Tibial nerve (tissue), 4 donors: ENCODE results near the gene RPS25. TPM values are rescaled to one million over a fixed set of nuclear protein-coding genes. Genes with fewer than 3 reads are reported as not detected.
"Not testable (repeated sequence)": the region's sequence is repeated elsewhere in the genome, so short reads cannot be mapped to it uniquely, and the experiment has no call there.

ENCODE experiments used
- DNase-seq, 2 donors: peaks; one replicate each; pipeline ENCODE4 v3.0.0-alpha.2; 2019; ENCODE audit warnings: low spot score in 2 of 2
- H3K27ac ChIP-seq, 4 donors: fragments of 200-600 bp; sonication (generic) in 3 of 4; one replicate each; pipeline ENCODE4 v1.5.1; 2017 to 2019; ENCODE audit warnings: mild to moderate bottlenecking in 1 of 4
- H3K27me3 ChIP-seq, 2 donors: fragments of 200-600 bp; sonication (generic) in 1 of 2; one replicate each; pipeline versions ENCODE4 v1.5.1 to v1.6.0; 2017 to 2019
- H3K36me3 ChIP-seq, 3 donors: fragments of 200-600 bp; sonication (generic); one replicate each; pipeline ENCODE4 v1.5.1; 2018 to 2019
- H3K4me1 ChIP-seq, 4 donors: fragments of 200-600 bp; sonication (generic) in 3 of 4; one replicate each; pipeline ENCODE4 v1.5.1; 2017 to 2019
- H3K4me3 ChIP-seq, 4 donors: fragments of 200-600 bp; sonication (generic) in 3 of 4; one replicate each; pipeline ENCODE4 v1.5.1; 2017 to 2019; ENCODE audit warnings: mild to moderate bottlenecking in 1 of 4, moderate library complexity in 1 of 4
- H3K9me3 ChIP-seq, 4 donors: fragments of 200-600 bp; sonication (generic) in 3 of 4; one replicate each; pipeline ENCODE4 v1.5.1; 2017 to 2019
- CTCF ChIP-seq, 5 experiments: fragments of 200-600 bp in 3 of 5; fragments of 450-650 bp in 2 of 5; sonication (generic) in 3 of 5; IDR thresholded peaks; one replicate each; pipeline ENCODE4 v1.5.1; 2016 to 2019; ENCODE audit warnings: antibody characterized with exemption in 5 of 5, mild to moderate bottlenecking in 3 of 5, moderate library complexity in 2 of 5
- EP300 ChIP-seq, 2 donors: sonication (generic); formaldehyde crosslinking; IDR thresholded peaks; one replicate each; pipeline ENCODE4 v1.6.1; 2017; ENCODE audit warnings: antibody characterized with exemption in 2 of 2, mild to moderate bottlenecking in 1 of 2
- POLR2A ChIP-seq, 2 donors: fragments of 450-650 bp; IDR thresholded peaks; one replicate each; pipeline ENCODE4 v1.6.1; 2017; ENCODE audit warnings: antibody characterized with exemption in 2 of 2, mild to moderate bottlenecking in 2 of 2, moderate library complexity in 2 of 2
- WGBS, 2 donors: methylation state at CpG; one replicate each; pipeline ENCODE4 v1.1.5; 2018; 5-methylcytosine and 5-hydroxymethylcytosine counted together
- total RNA-seq, 4 donors: library from RNA; depleted of rRNA; stranded (reverse); fragments of >200 nt; gene quantifications; one replicate each; pipeline ENCODE4 v1.1.0, GENCODE V29; 2016

Gene RPS25
- total RNA-seq, 4 donors from 2014 or later, result 1,034 to 1,871 (median 1,524) TPM

- no peaks in the 10 kb centered on the region for H3K4me1 ChIP-seq
- H3K4me3 ChIP-seq, result no peak overlapping the region
- DNase-seq, result no peak
- no peak overlapping the region for H3K27ac ChIP-seq
- no peaks in the 10 kb centered on the region for H3K27me3 ChIP-seq
- H3K36me3 ChIP-seq, result peaks cover 2 to 74% (median 40%) of the 10 kb centered on the region in 3 donors
- 83 to 95% methylated on average over 4 to 6 of the region's 6 CpGs for WGBS, 2 donors
- H3K9me3 ChIP-seq, result no peaks in the 10 kb centered on the region
- TF ChIP-seq CTCF (IDR thresholded peaks at IDR 0.05), result no peak
These were observed 28.3 kb upstream of the RPS25 start for GRCh38 chr11:119046489-119046888.

DNA sequence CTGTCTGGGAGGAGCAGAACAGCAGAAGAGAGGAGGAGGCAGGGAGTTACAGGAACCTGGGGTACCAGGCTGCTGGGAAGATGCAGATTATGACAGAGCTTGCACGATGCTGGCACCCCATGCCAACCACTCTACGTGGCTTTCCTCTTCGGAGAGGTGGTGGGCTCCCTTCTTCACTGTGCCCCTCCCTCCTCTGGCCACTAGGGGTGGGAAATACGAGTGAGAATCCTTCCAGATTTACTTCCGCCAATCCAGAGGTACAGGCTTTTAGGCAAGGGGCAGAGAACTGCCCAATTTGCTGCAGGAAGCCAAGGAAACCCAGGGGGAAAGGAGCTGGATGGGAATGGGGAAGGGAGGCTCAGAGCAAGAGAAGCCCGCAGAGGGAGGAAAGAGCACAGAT lies 26.6 kb upstream of the RPS25 start:
- Histone ChIP-seq H3K27me3 (no peaks in the 10 kb centered on the region), H3K27ac (no peak overlapping the region), H3K4me3 (no peak overlapping the region), H3K36me3 (peaks cover 2 to 57% (median 34%) of the 10 kb centered on the region in 3 donors), H3K4me1 (no peaks in the 10 kb centered on the region), H3K9me3 (no peaks in the 10 kb centered on the region)
- TF ChIP-seq CTCF (IDR thresholded peaks at IDR 0.05) (no peak), POLR2A (IDR thresholded peaks at IDR 0.05) (no peak), EP300 (IDR thresholded peaks at IDR 0.05) (no peak)
- 63 to 67% methylated on average over 6 of the region's 6 CpGs for WGBS, 2 donors
- DNase-seq, result no peak

DNA sequence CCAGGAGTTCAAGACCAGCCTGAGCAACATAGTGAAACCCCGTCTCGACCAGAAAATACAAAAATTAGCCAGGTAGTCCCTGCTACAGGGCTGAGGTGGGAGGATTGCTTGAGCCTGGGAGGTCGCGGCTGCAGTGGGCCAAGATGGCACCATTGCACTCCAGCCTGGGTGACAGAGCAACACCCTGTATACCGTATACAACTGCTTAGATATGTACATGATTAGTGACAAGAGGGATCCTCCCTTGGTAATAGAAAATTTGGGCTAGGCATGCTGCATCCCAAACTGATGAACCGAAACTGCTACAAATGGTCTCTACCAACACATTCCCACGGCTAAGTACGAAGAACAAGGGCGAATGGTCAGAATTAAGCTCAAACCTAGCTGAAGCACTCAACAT lies 24.8 kb upstream of the RPS25 start:
- TF ChIP-seq POLR2A (IDR thresholded peaks at IDR 0.05) (no peak), EP300 (IDR thresholded peaks at IDR 0.05) (no peak), CTCF (IDR thresholded peaks at IDR 0.05) (no peak)
- H3K4me1 ChIP-seq, result no peaks in the 10 kb centered on the region
- no peaks in the 10 kb centered on the region for H3K9me3 ChIP-seq
- DNase-seq, result no peak
- H3K36me3 ChIP-seq, result peaks cover 0 to 40% (median 18%) of the 10 kb centered on the region in 3 donors
- no peaks in the 10 kb centered on the region for H3K27me3 ChIP-seq
- WGBS, 2 donors, result 89 to 92% methylated on average over 9 of the region's 9 CpGs
- H3K4me3 ChIP-seq, result no peak overlapping the region
- H3K27ac ChIP-seq, result no peak overlapping the region

DNA sequence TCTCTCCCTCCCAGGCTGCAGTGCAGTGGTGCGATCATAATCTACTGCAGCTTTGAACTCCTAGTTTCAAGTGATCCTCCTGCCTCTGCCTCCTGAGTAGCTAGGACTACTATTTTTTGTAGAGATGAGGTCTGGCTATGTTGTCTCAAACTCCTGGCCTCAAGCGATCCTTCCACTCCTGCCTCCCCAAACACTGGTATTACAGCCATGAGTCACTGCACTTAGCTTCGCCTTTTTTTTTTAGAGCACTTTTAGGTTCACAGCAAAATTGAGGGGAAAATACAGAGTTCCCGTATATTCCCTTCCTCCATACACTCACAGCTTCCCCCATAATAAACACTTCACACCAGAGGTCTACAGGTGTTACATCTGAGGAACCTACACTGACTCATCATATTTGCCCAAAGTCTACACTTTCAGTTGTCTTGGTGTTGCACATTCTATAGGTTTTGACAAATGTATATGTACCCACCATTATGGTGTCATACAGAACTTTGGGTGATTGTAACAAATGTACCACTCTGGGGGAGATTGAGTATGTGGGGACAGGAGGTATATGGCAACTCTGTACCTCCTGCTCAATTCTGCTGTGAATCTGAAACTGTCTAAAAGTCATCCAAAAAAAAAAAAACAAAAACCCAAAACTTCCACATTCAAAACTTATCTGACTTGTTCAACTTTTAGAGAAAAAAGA lies 23.8 kb upstream of the RPS25 start:
- Histone ChIP-seq H3K36me3 (peaks cover 0 to 30% (median 11%) of the 10 kb centered on the region in 3 donors), H3K9me3 (no peaks in the 10 kb centered on the region), H3K27ac (no peak overlapping the region), H3K4me3 (no peak overlapping the region), H3K4me1 (no peaks in the 10 kb centered on the region), H3K27me3 (no peaks in the 10 kb centered on the region)
- no peak for DNase-seq
- WGBS, 2 donors, result 86 to 93% methylated on average over 4 of the region's 4 CpGs
- TF ChIP-seq CTCF (IDR thresholded peaks at IDR 0.05) (no peak), EP300 (IDR thresholded peaks at IDR 0.05) (no peak), POLR2A (IDR thresholded peaks at IDR 0.05) (no peak)

- H3K9me3 ChIP-seq, H3K4me1 ChIP-seq, DNase-seq, H3K36me3 ChIP-seq, H3K4me3 ChIP-seq, H3K27me3 ChIP-seq, H3K27ac ChIP-seq: not testable (repeated sequence)
- 37 to 39% methylated on average over 11 of the region's 11 CpGs for WGBS, 2 donors
These were observed 21.3 kb upstream of the RPS25 start for GRCh38 chr11:119039471-119039870.

DNA sequence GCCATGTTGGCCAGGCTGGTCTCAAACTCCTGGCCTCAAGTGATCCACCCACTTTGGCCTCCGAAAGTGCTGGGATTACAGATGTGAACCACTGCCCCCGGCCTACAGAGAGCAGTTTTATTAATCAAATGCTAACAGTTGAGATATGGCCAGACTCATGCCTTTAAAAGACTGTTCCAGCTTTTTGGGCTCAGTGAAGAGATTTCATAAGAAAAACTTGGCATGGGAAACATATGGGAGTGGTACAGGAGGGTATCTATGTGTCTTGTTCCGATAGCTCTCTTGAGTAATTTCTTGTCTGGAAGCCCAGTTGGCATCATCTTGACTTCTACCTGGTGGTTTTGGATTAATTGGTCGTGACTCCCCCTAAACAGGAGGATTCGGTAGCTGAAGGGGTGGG lies 20.7 kb upstream of the RPS25 start:
- no peak for DNase-seq
- no peaks in the 10 kb centered on the region for H3K4me1 ChIP-seq

More for the DNA sequence above, 20.7 kb upstream of the RPS25 start:
- no peaks in the 10 kb centered on the region for H3K36me3 ChIP-seq
- no peaks in the 10 kb centered on the region for H3K9me3 ChIP-seq
- no peak overlapping the region for H3K27ac ChIP-seq
- no peak overlapping the region for H3K4me3 ChIP-seq
- TF ChIP-seq EP300 (IDR thresholded peaks at IDR 0.05) (no peak), CTCF (IDR thresholded peaks at IDR 0.05) (no peak), POLR2A (IDR thresholded peaks at IDR 0.05) (no peak)
- no peaks in the 10 kb centered on the region for H3K27me3 ChIP-seq
- WGBS, 2 donors, result 81 to 89% methylated on average over 5 of the region's 5 CpGs
